ENCODE results near the gene GRK5. TPM values are rescaled to one million over a fixed set of nuclear protein-coding genes. Genes with fewer than 3 reads are reported as not detected.

Gene GRK5
- total RNA-seq, 1 experiment from 2014 or later, result 1.2 TPM

GRCh38 chr10:119406137-119406536 lies 198.8 kb downstream of the GRK5 start:
- Mint-ChIP-seq H3K4me3 (no peak overlapping the region), H3K27me3 (ENCODE audit: low read depth) (no peaks in the 10 kb centered on the region), H3K4me1 (peaks cover 9 to 13% of the 10 kb centered on the region in 2 experiments), H3K27ac (no peak overlapping the region), H3K36me3 (ENCODE audit: insufficient read depth in 1 of 3, low read depth in 3 of 3) (no peaks in the 10 kb centered on the region), H3K9me3 (no peaks in the 10 kb centered on the region)
- Histone ChIP-seq H3T11ph (ENCODE audit: low read length) (no peak overlapping the region), H2BK12ac (ENCODE audit: insufficient read length, low read depth, low read length) (no peak overlapping the region), H2BK5ac (ENCODE audit: insufficient read length, low read length) (no peak overlapping the region), H3K23ac (ENCODE audit: insufficient read length, low read depth, low read length) (no peak overlapping the region), H3K4ac (ENCODE audit: low read depth, low read length) (no peak overlapping the region), H2BK15ac (ENCODE audit: low read depth, low read length) (no peak overlapping the region), H3K79me1 (ENCODE audit: insufficient read depth, low read depth, low read length, poor library complexity, severe bottlenecking) (no peaks in the 10 kb centered on the region), H3K27me3 (ENCODE audit: insufficient read depth, low read length) (no peaks in the 10 kb centered on the region), H3K79me2 (ENCODE audit: insufficient read depth, low read length) (no peaks in the 10 kb centered on the region), H2BK120ac (ENCODE audit: low read depth, low read length, poor library complexity, severe bottlenecking) (no peak overlapping the region), H4K8ac (replicated peaks; ENCODE audit: insufficient read length, low read depth, low read length) (no peak overlapping the region), H3K9ac (ENCODE audit: extremely low read depth, insufficient read length, low read length) (no peak overlapping the region), H3K18ac (ENCODE audit: insufficient read length, low read depth, low read length) (no peak overlapping the region), H2BK20ac (ENCODE audit: low read depth, low read length, poor library complexity, severe bottlenecking) (no peak overlapping the region), H3K4me1 (ENCODE audit: insufficient read depth, low read length) (no peaks in the 10 kb centered on the region), H4K91ac (ENCODE audit: insufficient read length, low read depth, low read length) (no peak overlapping the region), H3K9me3 (ENCODE audit: control insufficient read depth, low read depth, low read length) (no peaks in the 10 kb centered on the region), H2AFZ (ENCODE audit: low read length) (no peak overlapping the region), H3K23me2 (ENCODE audit: insufficient read length, low read depth, low read length, poor library complexity, severe bottlenecking) (no peaks in the 10 kb centered on the region), H4K5ac (ENCODE audit: insufficient read length, low read depth, low read length) (no peak overlapping the region), H3K56ac (ENCODE audit: insufficient read length, low read depth, low read length) (no peak overlapping the region), H3K14ac (ENCODE audit: insufficient read depth, low read length) (no peak overlapping the region), H3K4me2 (ENCODE audit: insufficient read depth, insufficient read length, low read length) (no peak overlapping the region), H4K20me1 (ENCODE audit: control insufficient read depth, insufficient read depth, insufficient read length) (no peaks in the 10 kb centered on the region), H2AK5ac (ENCODE audit: insufficient read length, low read length) (no peak overlapping the region), H3K27ac (ENCODE audit: insufficient read length, low read depth, low read length) (no peak overlapping the region)
- DNase-seq, result no peak
- no CpG with 5 or more reads among the region's 3 CpGs for WGBS (ENCODE audit: extremely low coverage, insufficient read length, low lambda C conversion rate)
- no peak for TF ChIP-seq CTCF (conservative IDR thresholded peaks at IDR 0.05)

All from H9 (cell line).